Osteoblast (primary cell): Measurements from ENCODE around the gene PSTPIP1. TPM values are rescaled to one million over a fixed set of nuclear protein-coding genes. Genes with fewer than 3 reads are reported as not detected.

ENCODE experiments used
- DNase-seq: peaks from one replicate; pipeline ENCODE4 v3.0.0; 2011; ENCODE audit warnings: low spot score, mixed read lengths; ENCODE audit not compliant: insufficient read length; ENCODE audit errors: missing footprints
- H2AFZ ChIP-seq: 2 replicates; pipeline ENCODE4 v1.6.0; 2011; ENCODE audit warnings: mild to moderate bottlenecking, low read length
- H3K27ac ChIP-seq: 2 replicates; pipeline ENCODE4 v1.5.1; 2011; ENCODE audit warnings: mild to moderate bottlenecking, low read depth, low read length, moderate library complexity
- H3K27me3 ChIP-seq: 2 replicates; pipeline ENCODE4 v1.6.0; 2012; ENCODE audit warnings: mild to moderate bottlenecking, control low read depth, inconsistent platforms, low read length, moderate library complexity; ENCODE audit not compliant: insufficient read depth
- H3K36me3 ChIP-seq: 2 replicates; pipeline ENCODE4 v1.5.1; 2011; ENCODE audit warnings: mild to moderate bottlenecking, low read length, control low read depth, moderate library complexity; ENCODE audit not compliant: insufficient read depth
- H3K4me1 ChIP-seq: 2 replicates; pipeline ENCODE4 v1.5.1; 2011; ENCODE audit warnings: mild to moderate bottlenecking, low read length, control low read depth, moderate library complexity; ENCODE audit not compliant: insufficient read depth
- H3K4me2 ChIP-seq: 2 replicates; pipeline ENCODE4 v1.6.0; 2011; ENCODE audit warnings: mild to moderate bottlenecking, low read length; ENCODE audit not compliant: insufficient read depth
- H3K4me3 ChIP-seq: fragments of 200-600 bp; sonication (generic); 3 replicates; pipeline ENCODE4 v1.5.1; 2012; ENCODE audit warnings: mild to moderate bottlenecking, low read length, inconsistent platforms; ENCODE audit not compliant: insufficient read depth
- H3K79me2 ChIP-seq: 2 replicates; pipeline ENCODE4 v1.6.0; 2012; ENCODE audit warnings: mild to moderate bottlenecking, low read length, control low read depth, inconsistent platforms; ENCODE audit not compliant: insufficient read depth
- H3K9me3 ChIP-seq: 2 replicates; pipeline ENCODE4 v1.5.1; 2011; ENCODE audit warnings: low read depth, low read length, control low read depth
- H4K20me1 ChIP-seq: 2 replicates; pipeline ENCODE4 v1.6.0; 2012; ENCODE audit warnings: mild to moderate bottlenecking, low read length, control low read depth; ENCODE audit not compliant: insufficient read depth
- CTCF ChIP-seq: IDR thresholded peaks from 2 replicates; pipeline ENCODE4 v1.5.1; 2011; ENCODE audit warnings: mild to moderate bottlenecking, low read depth, low read length, moderate library complexity; ENCODE audit errors: extremely low read depth
- total RNA-seq: library from RNA; depleted of rRNA; stranded (reverse); fragments of >200 nt; gene quantifications from 2 replicates; pipeline ENCODE4 v1.2.3, GENCODE V29; 2012

PSTPIP1 gene
- total RNA-seq, 1 donor: not detected

- no peak for TF ChIP-seq CTCF
Observed at GRCh38 chr15:76953913-76954312, 41.0 kb upstream of the PSTPIP1 start.

GRCh38 chr15:76954744-76955143 lies 40.2 kb upstream of the PSTPIP1 start:
- H3K4me2 ChIP-seq: no peak overlapping the region

More at GRCh38 chr15:76953913-76954312, 41.0 kb upstream of the PSTPIP1 start:
- Histone ChIP-seq H3K4me1 (no peaks in the 10 kb centered on the region), H2AFZ (no peak overlapping the region), H3K27ac (no peak overlapping the region), H4K20me1 (no peaks in the 10 kb centered on the region), H3K79me2 (no peaks in the 10 kb centered on the region), H3K4me2 (no peak overlapping the region), H3K36me3 (peaks cover 12% of the 10 kb centered on the region), H3K27me3 (no peaks in the 10 kb centered on the region), H3K9me3 (no peaks in the 10 kb centered on the region), H3K4me3 (no peak overlapping the region)
- no peak for DNase-seq

GRCh38 chr15:76961268-76962011 lies 33.5 kb upstream of the PSTPIP1 start:
- H4K20me1 ChIP-seq: no peaks in the 10 kb centered on the region
- H3K4me2 ChIP-seq: peak overlapping the region; percentile 74
- TF ChIP-seq CTCF: peak; percentile 7
- H3K27me3 ChIP-seq: peaks cover 20% of the 10 kb centered on the region
- no peak overlapping the region for H3K27ac ChIP-seq
- H3K4me3 ChIP-seq: peak overlapping the region; percentile 45
- DNase-seq: no peak
- no peaks in the 10 kb centered on the region for H3K9me3 ChIP-seq
- peak overlapping the region; percentile 69 for H2AFZ ChIP-seq
- H3K36me3 ChIP-seq: no peaks in the 10 kb centered on the region
- H3K79me2 ChIP-seq: no peaks in the 10 kb centered on the region
- H3K4me1 ChIP-seq: no peaks in the 10 kb centered on the region

More at GRCh38 chr15:76954744-76955143, 40.2 kb upstream of the PSTPIP1 start:
- H3K36me3 ChIP-seq: peaks cover 4% of the 10 kb centered on the region
- no peak overlapping the region for H3K4me3 ChIP-seq
- no peak for DNase-seq
- no peak overlapping the region for H3K27ac ChIP-seq
- no peaks in the 10 kb centered on the region for H3K27me3 ChIP-seq
- no peak for TF ChIP-seq CTCF
- no peaks in the 10 kb centered on the region for H3K9me3 ChIP-seq
- no peaks in the 10 kb centered on the region for H4K20me1 ChIP-seq
- no peaks in the 10 kb centered on the region for H3K4me1 ChIP-seq
- H3K79me2 ChIP-seq: no peaks in the 10 kb centered on the region
- no peak overlapping the region for H2AFZ ChIP-seq

GRCh38 chr15:76962337-76963013 lies 32.5 kb upstream of the PSTPIP1 start:
- Histone ChIP-seq H3K27ac (no peak overlapping the region), H4K20me1 (no peaks in the 10 kb centered on the region), H3K27me3 (peaks cover 26% of the 10 kb centered on the region), H3K4me2 (no peak overlapping the region), H3K9me3 (no peaks in the 10 kb centered on the region), H2AFZ (no peak overlapping the region), H3K4me1 (no peaks in the 10 kb centered on the region), H3K4me3 (no peak overlapping the region), H3K36me3 (no peaks in the 10 kb centered on the region), H3K79me2 (no peaks in the 10 kb centered on the region)
- no peak for DNase-seq
- TF ChIP-seq CTCF: no peak
